Superior temporal gyrus (tissue), 1 donor: ENCODE data around the gene NDUFA3.
A peak's percentile ranks its signal among the peaks of the same experiment; 100 is the strongest.

Experiments
- DNase-seq: peaks from one replicate; pipeline ENCODE4 v3.0.0-alpha.2; 2016; ENCODE audit errors: extremely low spot score

Gene NDUFA3

GRCh38 chr19:54107876-54108490, 5.3 kb downstream of the NDUFA3 start:
- DNase-seq = no peak

- no peak for DNase-seq
These were observed 5.8 kb downstream of the NDUFA3 start for GRCh38 chr19:54108496-54108895.

GRCh38 chr19:54109651-54110050, 7.0 kb downstream of the NDUFA3 start:
- DNase-seq = no peak

GRCh38 chr19:54114340-54115108, 11.9 kb downstream of the NDUFA3 start:
- DNase-seq = no peak

GRCh38 chr19:54115109-54116063, 12.7 kb downstream of the NDUFA3 start, which contains the start of the genes PRPF31 and TFPT:
TSS of gene PRPF31 (plus strand) at chr19:54115754. CDS start at chr19:54118279, 2,525 bp downstream.
TSS of gene TFPT (minus strand) at chr19:54115657. CDS start at chr19:54115269, 388 bp downstream.
- peak; percentile 100 for DNase-seq

GRCh38 chr19:54121259-54121658, 18.6 kb downstream of the NDUFA3 start:
- no peak for DNase-seq

GRCh38 chr19:54123682-54124081, 21.0 kb downstream of the NDUFA3 start:
- no peak for DNase-seq

GRCh38 chr19:54124393-54124792, 21.7 kb downstream of the NDUFA3 start:
- DNase-seq = no peak

GRCh38 chr19:54125713-54126112, 23.1 kb downstream of the NDUFA3 start:
- DNase-seq = no peak

- no peak for DNase-seq
These were observed 25.2 kb downstream of the NDUFA3 start for GRCh38 chr19:54127688-54128440.

- DNase-seq = no peak
These were observed 25.7 kb downstream of the NDUFA3 start for GRCh38 chr19:54128441-54128725.

- no peak for DNase-seq
These were observed 26.4 kb downstream of the NDUFA3 start for GRCh38 chr19:54128796-54129616.

GRCh38 chr19:54129617-54129996, 27.0 kb downstream of the NDUFA3 start:
- DNase-seq = no peak

- DNase-seq = no peak
These were observed 30.8 kb downstream of the NDUFA3 start for GRCh38 chr19:54133312-54133956.

GRCh38 chr19:54133957-54134590, 31.4 kb downstream of the NDUFA3 start:
- no peak for DNase-seq

- DNase-seq = no peak
These were observed 33.6 kb downstream of the NDUFA3 start for GRCh38 chr19:54136086-54136863.

GRCh38 chr19:54136864-54137698, 34.4 kb downstream of the NDUFA3 start:
- peak; percentile 100 for DNase-seq
